UCSD-AML1 (cell line): Measurements from ENCODE around the gene DBH.

Experiments
- DNase-seq: peaks from one replicate; lab custom pipeline; 2025; ENCODE audit not compliant: unreplicated experiment; lab: John Stamatoyannopoulos, UW

Gene DBH

DNA sequence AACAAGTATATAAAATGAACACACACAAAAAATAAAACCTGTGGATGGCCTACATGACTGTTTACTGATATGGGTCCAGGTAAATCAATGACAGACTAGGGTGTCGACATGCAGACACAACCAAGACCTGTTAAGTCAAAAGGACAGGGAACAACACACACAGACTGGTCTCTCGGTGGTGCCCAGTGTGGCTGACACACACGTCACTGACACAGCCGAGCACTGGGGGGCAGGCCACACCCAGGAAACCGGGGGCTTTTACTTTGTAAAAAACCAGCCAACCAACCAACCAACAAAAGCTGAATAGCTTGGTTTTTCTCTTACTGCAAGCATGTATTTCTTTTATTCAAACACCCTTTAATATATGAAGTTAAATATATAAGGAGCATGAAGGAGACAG lies 31.9 kb upstream of the DBH start:
- peak; percentile 19 for DNase-seq

DNA sequence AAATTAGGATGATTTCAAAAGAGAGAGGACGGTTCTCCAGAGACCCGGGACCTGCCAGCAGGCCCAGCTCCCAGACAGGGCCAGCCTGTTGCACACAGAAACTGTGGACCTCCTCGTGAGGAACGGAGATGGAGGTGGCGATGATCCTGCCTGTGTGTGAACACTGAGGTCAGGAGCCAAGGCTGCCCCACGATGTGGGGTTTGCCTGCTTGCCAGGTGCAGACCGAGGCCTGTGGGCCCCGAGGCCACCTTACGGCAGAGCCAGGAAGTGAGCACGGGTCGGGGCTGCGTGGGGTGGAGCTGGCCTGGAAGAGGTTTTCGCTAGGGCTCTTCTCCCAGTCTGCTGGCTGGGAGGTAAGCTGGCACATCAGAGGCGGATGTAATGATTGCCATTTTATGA lies 31.3 kb upstream of the DBH start:
- DNase-seq = no peak

GRCh38 chr9:133605446-133605845 lies 30.7 kb upstream of the DBH start:
- no peak for DNase-seq

DNA sequence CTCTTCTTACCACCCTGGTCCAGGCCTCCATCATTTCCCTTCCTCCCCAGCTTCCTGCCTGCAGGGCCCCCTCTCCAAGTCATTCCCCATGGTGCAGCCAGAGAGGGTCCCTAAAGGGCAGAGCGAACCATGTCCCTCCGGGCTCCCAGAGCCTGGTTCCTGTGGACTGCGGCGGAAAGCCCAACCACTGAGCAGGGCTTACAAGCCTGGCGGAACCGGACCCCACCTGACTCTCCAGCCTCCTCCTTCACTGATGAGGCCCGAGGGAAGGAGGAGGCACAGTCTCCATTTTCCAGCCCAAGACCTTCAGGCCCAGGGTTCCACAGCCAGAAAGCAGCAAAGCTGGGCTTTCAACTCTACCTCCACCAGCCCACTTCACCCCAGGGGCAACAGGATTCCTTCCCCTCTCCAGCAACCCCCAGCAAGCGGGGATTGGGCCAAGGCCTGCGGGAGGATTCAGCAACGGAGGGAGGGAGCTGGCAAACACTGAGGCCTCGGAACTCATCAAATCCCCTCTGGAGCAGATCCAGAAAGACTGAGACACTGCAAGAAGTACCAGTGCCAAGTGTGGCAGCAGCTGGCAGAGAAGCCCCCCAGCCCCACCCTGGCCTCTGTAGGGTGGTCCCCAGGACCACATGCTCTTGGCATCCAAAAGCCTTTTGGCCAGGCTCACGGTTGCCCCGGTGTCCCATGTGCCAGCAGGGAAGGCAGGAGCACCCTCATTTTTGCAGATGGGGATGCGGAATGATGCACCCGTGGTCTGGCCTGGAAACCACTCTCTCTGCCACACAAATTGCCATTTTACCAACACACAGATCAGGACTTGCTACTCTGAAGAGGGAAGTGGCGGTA lies 30.1 kb upstream of the DBH start:
- DNase-seq = no peak

DNA sequence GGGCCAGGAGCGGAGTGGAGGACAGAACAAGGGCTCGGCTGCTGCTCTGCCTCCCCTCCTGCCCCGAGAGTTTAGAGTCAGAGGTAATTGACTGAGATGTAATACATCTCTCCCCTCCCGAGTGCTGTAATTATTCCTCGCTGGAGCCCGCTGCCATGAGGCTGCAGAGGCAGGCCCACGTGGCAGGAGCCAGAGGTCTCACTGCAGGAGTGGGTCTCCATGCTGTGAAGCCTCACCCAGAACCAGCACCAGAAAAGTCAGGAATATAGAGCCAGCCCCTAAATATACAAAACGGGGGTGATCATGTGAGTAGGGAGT lies 29.5 kb upstream of the DBH start:
- DNase-seq = no peak

- DNase-seq = no peak
Observed at GRCh38 chr9:133607381-133607780, 28.8 kb upstream of the DBH start.

- DNase-seq = no peak
Observed at GRCh38 chr9:133607976-133608375, 28.2 kb upstream of the DBH start.

GRCh38 chr9:133608382-133608781 lies 27.8 kb upstream of the DBH start:
- no peak for DNase-seq

DNA sequence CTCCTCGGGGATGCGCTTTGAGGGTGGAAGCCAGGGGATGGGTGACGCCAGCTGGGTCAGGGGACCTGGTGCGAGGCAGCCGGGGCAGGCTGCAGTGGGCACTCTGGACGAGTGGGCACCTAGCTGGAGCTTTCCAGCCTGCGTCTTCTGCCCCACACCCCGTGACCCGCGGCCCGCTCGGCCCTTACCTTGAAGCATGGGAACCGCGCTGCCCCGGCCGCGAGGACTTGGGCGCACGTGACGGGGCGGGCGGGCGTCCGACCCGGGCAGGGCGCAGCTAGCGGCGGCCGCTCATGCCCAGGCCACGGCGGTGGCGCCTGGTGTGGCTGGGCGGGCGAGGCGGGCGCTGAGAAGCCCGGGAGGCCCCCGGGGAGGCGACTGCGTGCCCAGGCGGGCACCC lies 27.3 kb upstream of the DBH start:
- no peak for DNase-seq

DNA sequence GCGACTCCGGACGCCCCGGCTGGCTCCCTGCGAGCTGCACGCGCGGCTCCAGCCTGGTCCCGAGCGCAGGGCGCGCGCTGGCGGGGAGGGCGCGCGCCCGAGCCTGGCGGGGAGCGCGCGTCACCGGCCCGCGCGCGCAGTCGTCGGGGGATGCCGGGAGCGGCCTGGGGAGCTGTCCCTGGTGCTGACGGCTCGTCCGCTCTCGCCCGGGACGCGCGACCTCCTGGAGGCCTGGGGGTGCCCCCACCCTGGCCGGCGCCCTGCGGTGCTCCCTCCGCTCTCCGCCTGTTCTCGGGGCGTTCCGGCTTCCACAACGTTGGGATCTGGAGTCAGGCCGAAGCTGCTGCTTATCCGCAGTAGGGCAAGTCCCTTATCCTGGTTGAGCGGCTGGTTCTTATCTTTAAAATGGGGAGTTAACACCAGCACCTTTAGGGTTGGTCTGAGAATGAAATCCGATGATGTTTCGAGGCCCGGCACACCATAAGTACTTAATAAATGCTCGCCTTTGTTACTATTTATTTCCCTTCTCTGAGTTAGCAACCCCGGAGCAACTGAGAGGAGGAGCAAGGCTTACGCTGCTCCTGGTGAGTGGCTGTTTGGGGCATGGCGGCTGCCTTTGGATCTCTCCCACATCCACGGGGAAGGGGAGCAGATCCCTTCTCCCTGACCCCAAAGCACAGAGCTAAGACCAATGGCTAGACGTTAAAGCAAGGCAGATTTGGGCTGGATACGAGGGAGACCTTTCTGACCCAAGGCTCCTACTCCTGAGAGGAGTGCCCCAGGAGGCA lies 26.7 kb upstream of the DBH start, which contains the start of gene FAM163B:
FAM163B (minus strand) TSS at position 79 of the 788 bp plus-strand sequence. CDS start 29,166 bp downstream, outside the sequence.
- DNase-seq = no peak

DNA sequence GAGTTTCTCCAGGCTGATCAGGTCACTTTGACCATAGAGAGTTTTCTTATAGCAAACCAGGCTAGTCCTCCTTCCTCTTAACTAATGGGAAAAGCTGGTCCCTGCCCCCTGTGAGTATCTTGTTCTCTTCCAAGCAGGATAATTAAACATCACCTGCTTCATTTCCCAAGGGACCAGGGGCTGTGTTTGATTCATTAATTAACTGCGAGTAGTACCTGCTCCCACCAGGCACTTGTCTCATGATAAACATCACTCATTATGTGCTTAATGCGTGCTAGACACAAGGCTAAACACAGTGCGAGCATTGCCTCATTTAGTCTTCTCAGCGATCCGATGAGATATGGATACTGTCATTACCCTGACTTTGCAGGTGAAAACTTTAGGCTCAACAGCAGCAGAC lies 25.3 kb upstream of the DBH start:
- no peak for DNase-seq

GRCh38 chr9:133612051-133612450 lies 24.1 kb upstream of the DBH start:
- DNase-seq = no peak

DNA sequence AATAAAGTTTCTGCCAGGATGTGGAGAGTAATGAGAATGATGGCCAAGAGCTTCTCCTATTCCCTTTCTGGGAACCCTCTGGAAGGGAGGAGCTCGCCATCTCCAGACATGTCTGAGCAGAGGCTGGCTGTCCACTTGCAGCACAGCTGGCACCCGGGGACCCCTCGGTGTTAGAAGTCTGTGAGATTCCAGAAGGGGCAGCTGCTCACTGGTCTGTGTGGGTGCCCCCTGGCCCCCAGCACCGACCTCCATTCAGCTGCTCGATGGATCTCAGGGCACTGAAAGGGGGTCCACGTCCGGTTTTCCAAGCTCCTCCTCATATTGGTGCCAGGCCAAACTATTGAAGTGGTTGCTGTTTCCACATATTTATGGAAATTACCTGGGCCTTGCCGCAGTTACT lies 23.3 kb upstream of the DBH start:
- DNase-seq = no peak

- DNase-seq = no peak
Observed at GRCh38 chr9:133613432-133613831, 22.7 kb upstream of the DBH start.

- no peak for DNase-seq
Observed at GRCh38 chr9:133614056-133614455, 22.1 kb upstream of the DBH start.

- DNase-seq = no peak
Observed at GRCh38 chr9:133614678-133615077, 21.5 kb upstream of the DBH start.

GRCh38 chr9:133615186-133615585 lies 21.0 kb upstream of the DBH start:
- DNase-seq = no peak

- no peak for DNase-seq
Observed at GRCh38 chr9:133615606-133616188, 20.5 kb upstream of the DBH start.

GRCh38 chr9:133616643-133617405 lies 19.3 kb upstream of the DBH start:
- no peak for DNase-seq

GRCh38 chr9:133618726-133619125 lies 17.4 kb upstream of the DBH start:
- no peak for DNase-seq

DNA sequence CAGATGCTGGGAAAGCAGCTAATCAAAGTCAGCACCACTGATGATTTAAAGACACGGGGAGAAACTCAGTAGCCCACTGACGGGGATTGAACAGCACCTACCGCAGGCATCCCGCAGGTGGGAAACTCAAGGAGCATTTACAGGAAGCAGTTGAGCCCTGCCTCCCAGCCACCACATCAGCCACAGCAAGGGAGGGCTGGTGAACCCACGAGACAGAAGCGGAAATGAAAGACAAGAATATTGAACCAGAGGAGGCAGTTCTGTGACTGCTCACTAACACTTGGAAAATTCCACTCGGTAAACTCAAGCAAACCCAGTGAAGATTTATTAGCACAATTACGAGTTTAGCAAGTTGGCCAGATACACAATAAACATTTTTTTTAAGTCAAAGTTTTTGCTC lies 16.4 kb upstream of the DBH start:
- peak; percentile 40 for DNase-seq
